Naive thymus-derived CD4-positive, alpha-beta T cell (primary cell): ENCODE results near the gene HDLBP. TPM values are rescaled to one million over a fixed set of nuclear protein-coding genes. Genes with fewer than 3 reads are reported as not detected.
"Not testable (repeated sequence)": the region's sequence is repeated elsewhere in the genome, so short reads cannot be mapped to it uniquely, and the experiment has no call there.

Experiments used
- ATAC-seq: fragments of 150-1000 bp; cut with Tn5 transposase; 2 replicates; pipeline ENCODE4 v1.10.0; 2021; ENCODE audit warnings: mild to moderate bottlenecking, moderate library complexity
- CTCF ChIA-PET: fragments of 350-600 bp; sonication (Branson Sonifier 250); formaldehyde crosslinking; loops from one replicate; lab custom pipeline; 2021; ENCODE audit warnings: antibody characterized with exemption; lab: Charles Lee
- POLR2A ChIA-PET: fragments of 350-600 bp; sonication (Branson Sonifier 250); formaldehyde crosslinking; loops from one replicate; lab custom pipeline; 2021; ENCODE audit warnings: antibody characterized with exemption, inconsistent platforms; lab: Charles Lee
- DNase-seq, 9 donors: peaks; one replicate each; pipeline versions ENCODE4 v3.0.0 to v3.0.0-alpha.2; 2020 to 2022; ENCODE audit warnings: mixed read lengths in 1 of 9
- H3K27ac ChIP-seq: one replicate; pipeline ENCODE4 v1.7.0; 2013; ENCODE audit warnings: mild to moderate bottlenecking, low read depth, low read length, moderate library complexity
- H3K27me3 ChIP-seq, 2 donors: one replicate each; pipeline ENCODE4 v1.7.0; 2013; ENCODE audit warnings: low read length in 2 of 2, mild to moderate bottlenecking in 2 of 2, moderate library complexity in 2 of 2; ENCODE audit not compliant: control insufficient read depth in 2 of 2, insufficient read depth in 2 of 2
- H3K36me3 ChIP-seq, 3 experiments: 1 replicate in 2 of 3; 2 replicates in 1 of 3; pipeline ENCODE4 v1.7.0; 2013; ENCODE audit warnings: low read length in 3 of 3, mild to moderate bottlenecking in 3 of 3, moderate library complexity in 1 of 3; ENCODE audit not compliant: insufficient read depth in 3 of 3, control insufficient read depth in 2 of 3
- H3K4me1 ChIP-seq, 2 donors: one replicate each; pipeline ENCODE4 v1.7.0; 2013; ENCODE audit warnings: low read length in 2 of 2, mild to moderate bottlenecking in 2 of 2, moderate library complexity in 1 of 2; ENCODE audit not compliant: control insufficient read depth in 2 of 2, insufficient read depth in 2 of 2
- H3K4me3 ChIP-seq: 2 replicates; pipeline ENCODE4 v1.7.0; 2013; ENCODE audit warnings: mild to moderate bottlenecking, low read length
- H3K9me3 ChIP-seq, 3 experiments: 1 replicate in 2 of 3; 2 replicates in 1 of 3; pipeline ENCODE4 v1.7.0; 2013; ENCODE audit warnings: low read length in 3 of 3; ENCODE audit not compliant: control insufficient read depth in 2 of 3
- H3K27ac Mint-ChIP-seq, 9 donors: one replicate each; pipeline ENCODE4 v1.8.0; 2020 to 2022; ENCODE audit warnings: mixed read lengths in 9 of 9, mild to moderate bottlenecking in 8 of 9, moderate library complexity in 5 of 9, inconsistent platforms in 2 of 9
- H3K27me3 Mint-ChIP-seq, 5 donors: one replicate each; pipeline ENCODE4 v1.8.0; 2021 to 2022; ENCODE audit warnings: mixed read lengths in 5 of 5, mild to moderate bottlenecking in 1 of 5
- H3K36me3 Mint-ChIP-seq, 5 donors: one replicate each; pipeline ENCODE4 v1.8.0; 2020 to 2022; ENCODE audit warnings: mixed read lengths in 5 of 5, mild to moderate bottlenecking in 3 of 5, inconsistent platforms in 1 of 5
- H3K4me1 Mint-ChIP-seq, 7 donors: one replicate each; pipeline ENCODE4 v1.8.0; 2020 to 2022; ENCODE audit warnings: mixed read lengths in 7 of 7, mild to moderate bottlenecking in 3 of 7, inconsistent platforms in 1 of 7
- H3K4me3 Mint-ChIP-seq, 10 donors: one replicate each; pipeline ENCODE4 v1.8.0; 2020 to 2022; ENCODE audit warnings: mild to moderate bottlenecking in 10 of 10, mixed read lengths in 10 of 10, moderate library complexity in 6 of 10, inconsistent platforms in 2 of 10
- H3K9me3 Mint-ChIP-seq, 11 donors: one replicate each; pipeline ENCODE4 v1.8.0; 2020 to 2022; ENCODE audit warnings: mixed read lengths in 11 of 11, mild to moderate bottlenecking in 4 of 11, inconsistent platforms in 1 of 11, moderate library complexity in 1 of 11
- intact Hi-C, 2 donors: fragments of 100-400 bp; cut with micrococcal nuclease; formaldehyde crosslinking; loops; one replicate each; pipeline ENCODE4 v1.15.1; 2023
- polyA plus RNA-seq, 2 donors: library from polyadenylated mRNA; unstranded; fragments of 300-500 nt; fragmentation: Illumina TruSeq; gene quantifications; one replicate each; pipeline ENCODE4 v1.2.3, GENCODE V29; 2021
- total RNA-seq, 6 experiments: library from RNA in 5 of 6; stranded (reverse) in 5 of 6; gene quantifications; 1 replicate in 5 of 6; 2 replicates in 1 of 6; pipeline ENCODE4 v1.2.3 and lab custom pipeline; 2021 to 2026

Gene HDLBP
- total and polyA plus RNA-seq, 7 experiments from 2014 or later: 42.8 to 231 (median 153) TPM

DNA sequence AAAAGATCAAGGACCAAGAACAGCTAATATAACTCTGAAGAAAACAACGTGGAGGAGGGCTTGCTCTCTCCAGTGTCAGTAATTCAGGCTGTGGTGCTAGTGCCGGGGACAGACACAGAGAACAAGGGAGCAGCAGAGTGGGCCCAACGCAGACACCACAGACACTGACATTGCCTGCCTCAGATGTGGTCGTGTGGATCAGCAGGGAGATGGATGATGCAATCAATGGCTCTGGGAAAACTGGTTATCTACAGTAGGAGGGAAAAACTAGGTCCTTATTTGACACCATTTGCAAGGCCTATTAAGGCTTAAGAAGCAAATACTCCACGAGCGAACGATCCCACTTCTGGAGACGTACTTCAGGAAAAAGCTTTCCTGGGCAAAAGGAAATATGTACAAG, 36.1 kb downstream of the HDLBP start:
- intact Hi-C loops: no loop called here

DNA sequence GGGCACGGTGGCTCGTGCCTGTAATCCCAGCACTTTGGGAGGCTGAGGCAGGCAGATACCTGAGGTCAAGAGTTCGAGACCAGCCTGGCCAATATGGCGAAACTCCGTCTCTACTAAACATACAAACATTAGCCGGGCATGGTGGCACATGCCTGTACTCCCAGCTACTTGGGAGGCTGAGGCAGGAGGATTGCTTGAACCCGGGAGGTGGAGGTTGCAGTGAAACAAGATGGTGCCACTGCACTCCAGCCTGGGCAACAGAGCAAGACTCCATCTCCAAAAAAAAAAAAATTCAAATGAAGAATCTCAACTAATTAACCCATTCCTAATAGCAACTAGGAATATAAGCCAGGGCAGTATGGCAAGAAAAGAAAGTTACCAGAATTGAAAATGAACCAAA, 37.2 kb downstream of the HDLBP start:
- H3K4me3 Mint-ChIP-seq, H3K27ac ChIP-seq, H3K9me3 ChIP-seq, POLR2A ChIA-PET, CTCF ChIA-PET, H3K4me1 ChIP-seq, intact Hi-C loops, H3K27me3 Mint-ChIP-seq, H3K36me3 ChIP-seq, H3K4me3 ChIP-seq, DNase-seq, H3K27me3 ChIP-seq, ATAC-seq, H3K27ac Mint-ChIP-seq: not testable (repeated sequence)
- H3K9me3 Mint-ChIP-seq: peaks cover 0 to 20% (median 8%) of the 10 kb centered on the region in 11 donors
- H3K4me1 Mint-ChIP-seq: peaks cover 28 to 54% (median 44%) of the 10 kb centered on the region in 7 donors
- H3K36me3 Mint-ChIP-seq: peaks cover 11 to 39% (median 20%) of the 10 kb centered on the region in 5 donors

More for the DNA sequence above, 36.1 kb downstream of the HDLBP start:
- Mint-ChIP-seq H3K36me3 (peaks cover 11 to 33% (median 20%) of the 10 kb centered on the region in 5 donors), H3K27ac (peak overlapping the region in 2 of 9 donors; percentile 11 to 62), H3K27me3 (no peaks in the 10 kb centered on the region), H3K4me3 (no peak overlapping the region), H3K4me1 (peaks cover 24 to 52% (median 42%) of the 10 kb centered on the region in 7 donors), H3K9me3 (peaks cover 0 to 20% (median 8%) of the 10 kb centered on the region in 11 donors)
- H3K4me3 ChIP-seq: no peak overlapping the region
- H3K9me3 ChIP-seq: peaks cover 0 to 5% (median 0%) of the 10 kb centered on the region in 3 experiments
- no peaks in the 10 kb centered on the region for H3K36me3 ChIP-seq
- DNase-seq: no peak
- H3K4me1 ChIP-seq: peaks cover 0 to 3% of the 10 kb centered on the region in 2 donors
- no peaks in the 10 kb centered on the region for H3K27me3 ChIP-seq
- CTCF ChIA-PET: no interaction called here
- no peak overlapping the region for H3K27ac ChIP-seq
- no peak for ATAC-seq
- POLR2A ChIA-PET: no interaction called here

DNA sequence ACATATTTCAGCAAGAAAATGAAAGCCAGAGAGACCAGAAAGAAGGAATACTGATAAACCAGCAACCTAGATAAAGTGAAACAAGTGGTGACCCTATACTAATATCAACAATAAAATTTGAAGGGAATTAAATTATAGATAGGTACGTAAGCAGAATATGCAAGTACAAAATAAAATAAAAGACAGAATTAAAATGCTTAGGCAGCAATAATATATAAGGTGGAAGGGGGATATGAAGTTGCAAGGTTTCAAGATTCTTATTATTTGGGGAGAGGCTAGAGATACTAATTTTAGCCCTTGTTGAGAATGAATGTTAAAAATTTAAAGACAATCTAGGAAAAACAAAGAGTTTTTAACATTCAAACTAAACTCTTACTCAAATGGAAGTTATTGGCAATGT, 39.6 kb downstream of the HDLBP start:
- peaks cover 0 to 5% (median 0%) of the 10 kb centered on the region in 3 experiments for H3K9me3 ChIP-seq
- H3K27me3 ChIP-seq: no peaks in the 10 kb centered on the region
- POLR2A ChIA-PET: interaction anchor here (0.6 to 1.2 kb wide), 2 partner anchors 39 to 150 kb away, joined by 3 to 4 read pairs; no protein-coding TSS in a partner anchor
- no peak for DNase-seq
- H3K4me3 ChIP-seq: no peak overlapping the region
- H3K4me1 ChIP-seq: peaks cover 8 to 16% of the 10 kb centered on the region in 2 donors
- H3K36me3 ChIP-seq: no peaks in the 10 kb centered on the region
- H3K9me3 Mint-ChIP-seq: peaks cover 0 to 20% (median 8%) of the 10 kb centered on the region in 11 donors
- CTCF ChIA-PET: no interaction called here
- H3K4me1 Mint-ChIP-seq: peaks cover 35 to 49% (median 43%) of the 10 kb centered on the region in 7 donors
- peaks cover 11 to 40% (median 20%) of the 10 kb centered on the region in 5 donors for H3K36me3 Mint-ChIP-seq
- ATAC-seq: no peak
- no peaks in the 10 kb centered on the region for H3K27me3 Mint-ChIP-seq
- H3K27ac Mint-ChIP-seq: peak overlapping the region in 1 of 9 donors; percentile 9
- H3K27ac ChIP-seq: no peak overlapping the region
- H3K4me3 Mint-ChIP-seq: no peak overlapping the region
- intact Hi-C loops: no loop called here

DNA sequence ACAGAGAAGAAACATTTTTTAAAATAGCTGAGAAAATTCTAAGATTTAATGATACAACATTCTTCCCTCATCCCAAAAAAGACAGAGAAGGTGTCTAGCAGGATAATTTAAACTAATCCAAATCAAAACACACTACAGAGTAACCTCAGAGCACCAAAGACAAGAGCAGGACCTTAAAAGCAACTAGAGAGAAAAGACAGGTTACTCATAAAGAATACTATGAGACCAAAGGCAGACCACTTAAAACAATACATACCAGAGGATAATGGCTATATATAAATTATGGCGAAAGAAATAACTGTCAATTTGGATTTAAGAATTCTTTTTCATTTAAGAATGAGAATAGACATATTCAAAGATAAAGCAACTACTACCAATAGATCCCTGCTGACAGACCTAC, 40.0 kb downstream of the HDLBP start:
- ChIA-PET CTCF (no interaction called here), POLR2A (interaction anchor here (0.6 kb wide), 1 partner anchor 150 kb away, joined by 3 read pairs; no protein-coding TSS in a partner anchor)
- Histone ChIP-seq H3K27me3 (no peaks in the 10 kb centered on the region), H3K4me3 (no peak overlapping the region), H3K9me3 (peaks cover 0 to 5% (median 0%) of the 10 kb centered on the region in 3 experiments), H3K27ac (no peak overlapping the region), H3K36me3 (no peaks in the 10 kb centered on the region), H3K4me1 (peaks cover 8 to 16% of the 10 kb centered on the region in 2 donors)
- H3K4me3 Mint-ChIP-seq: no peak overlapping the region
- H3K27ac Mint-ChIP-seq: peak overlapping the region in 1 of 9 donors; percentile 3
- DNase-seq (no peak), ATAC-seq (no peak)
- intact Hi-C loops: no loop called here
- peaks cover 0 to 20% (median 8%) of the 10 kb centered on the region in 11 donors for H3K9me3 Mint-ChIP-seq
- no peaks in the 10 kb centered on the region for H3K27me3 Mint-ChIP-seq
- H3K4me1 Mint-ChIP-seq: peaks cover 36 to 52% (median 45%) of the 10 kb centered on the region in 7 donors
- H3K36me3 Mint-ChIP-seq: peaks cover 11 to 40% (median 20%) of the 10 kb centered on the region in 5 donors

DNA sequence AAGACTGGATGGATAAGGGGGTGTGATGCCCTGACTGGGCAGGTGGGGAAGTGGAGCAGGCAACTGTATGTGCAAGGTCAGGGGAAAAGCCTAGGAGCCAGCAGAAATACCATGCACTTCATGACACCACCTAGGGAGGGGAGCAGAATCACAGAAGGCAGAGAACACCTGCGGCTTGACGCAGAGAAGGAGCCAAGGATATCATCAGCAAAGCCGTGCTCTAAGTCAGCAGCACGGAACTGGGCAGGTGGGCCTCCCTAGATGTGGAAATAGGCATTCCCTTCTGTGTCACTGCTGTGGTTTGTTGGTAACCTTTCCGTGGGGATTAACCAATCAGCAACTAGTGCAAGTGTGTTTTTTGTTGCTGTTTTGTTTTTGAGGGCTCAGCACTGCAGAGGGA, 41.3 kb downstream of the HDLBP start:
- H3K27ac Mint-ChIP-seq: peak overlapping the region in 6 of 9 donors; percentile 1 to 56 (median 48)

DNA sequence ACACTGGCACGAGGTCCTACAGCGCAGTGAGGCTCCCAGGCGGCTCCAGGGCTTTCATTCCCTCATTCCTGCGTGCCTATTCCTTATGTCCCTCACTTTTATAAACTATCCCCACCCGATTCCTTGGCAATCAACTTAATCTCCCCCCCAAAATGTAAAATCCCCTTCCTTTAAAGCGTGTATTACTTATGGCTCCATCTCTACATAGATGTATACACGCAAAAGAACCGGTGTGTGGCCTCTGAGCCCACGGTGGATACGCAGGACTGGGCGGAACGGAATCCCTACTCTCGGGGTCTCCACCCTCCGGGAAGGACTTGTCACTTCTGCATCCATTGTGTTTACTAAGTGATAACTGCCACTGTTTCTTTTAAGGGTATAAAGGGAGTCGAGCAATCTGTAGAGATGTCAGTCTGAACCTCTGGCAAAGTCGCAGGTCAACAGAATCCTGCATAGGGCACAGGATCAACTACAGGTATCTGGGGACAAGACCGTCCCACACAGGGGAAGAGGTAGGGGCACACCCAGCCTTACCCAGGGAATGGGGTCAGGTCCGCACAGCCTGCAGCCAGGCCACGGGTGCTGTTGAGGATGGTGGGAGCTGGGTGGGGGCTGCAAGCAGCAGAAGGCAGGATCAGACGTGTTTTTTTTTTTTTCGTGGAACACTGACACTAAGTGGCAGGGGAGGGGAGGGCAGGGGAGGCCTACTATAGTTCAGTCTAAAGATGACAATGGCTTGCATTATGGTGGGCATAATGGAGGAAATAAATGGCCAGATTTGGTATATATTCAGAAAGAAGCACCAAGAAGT, 42.1 kb downstream of the HDLBP start:
- Mint-ChIP-seq H3K27me3 (no peaks in the 10 kb centered on the region), H3K36me3 (peaks cover 11 to 38% (median 20%) of the 10 kb centered on the region in 5 donors), H3K27ac (peak overlapping the region; percentile 1 to 86 (median 48)), H3K4me3 (peak overlapping the region; percentile 64 to 94 (median 75)), H3K9me3 (peaks cover 0 to 20% (median 8%) of the 10 kb centered on the region in 11 donors), H3K4me1 (peaks cover 34 to 61% (median 52%) of the 10 kb centered on the region in 7 donors)
- Histone ChIP-seq H3K4me1 (peaks cover 8 to 16% of the 10 kb centered on the region in 2 donors), H3K27ac (peak overlapping the region; percentile 62), H3K27me3 (no peaks in the 10 kb centered on the region), H3K36me3 (peaks cover 0 to 6% (median 0%) of the 10 kb centered on the region in 3 experiments), H3K9me3 (peaks cover 0 to 5% (median 0%) of the 10 kb centered on the region in 3 experiments), H3K4me3 (peak overlapping the region; percentile 36)
- ATAC-seq (no peak), DNase-seq (peak in 4 of 9 donors; percentile 6 to 20 (median 8))
- intact Hi-C loops: loop anchor here (2.0 to 5.0 kb wide), 4 partner anchors 15 to 429 kb away; partner anchors contain the start of genes FARP2 (in 2 of the 2) and ING5 (in 1 of the 2)
- POLR2A ChIA-PET: interaction anchor here (0.6 kb wide), 1 partner anchor 121 kb away, joined by 3 read pairs; no protein-coding TSS in a partner anchor
- CTCF ChIA-PET: no interaction called here

More for the DNA sequence above, 41.3 kb downstream of the HDLBP start:
- H3K27me3 Mint-ChIP-seq: no peaks in the 10 kb centered on the region
- H3K9me3 ChIP-seq: peaks cover 0 to 5% (median 0%) of the 10 kb centered on the region in 3 experiments
- no peaks in the 10 kb centered on the region for H3K27me3 ChIP-seq
- ChIA-PET POLR2A (no interaction called here), CTCF (no interaction called here)
- H3K36me3 Mint-ChIP-seq: peaks cover 11 to 38% (median 20%) of the 10 kb centered on the region in 5 donors
- no peak overlapping the region for H3K27ac ChIP-seq
- H3K9me3 Mint-ChIP-seq: peaks cover 0 to 20% (median 8%) of the 10 kb centered on the region in 11 donors
- no peaks in the 10 kb centered on the region for H3K36me3 ChIP-seq
- H3K4me3 ChIP-seq: no peak overlapping the region
- ATAC-seq (no peak), DNase-seq (peak in 1 of 9 donors; percentile 15)
- H3K4me1 Mint-ChIP-seq: peaks cover 31 to 56% (median 47%) of the 10 kb centered on the region in 7 donors
- H3K4me1 ChIP-seq: peaks cover 8 to 16% of the 10 kb centered on the region in 2 donors
- peak overlapping the region in 7 of 10 donors; percentile 45 to 94 (median 77) for H3K4me3 Mint-ChIP-seq
- intact Hi-C loops: loop anchor here in 1 of 2 donors (5.0 kb wide), 1 partner anchor 83 kb away; the partner anchor contains the start of gene FARP2
